Measurements from ENCODE around the gene CD300LF. TPM values are rescaled to one million over a fixed set of nuclear protein-coding genes. Genes with fewer than 3 reads are reported as not detected.
A peak's percentile ranks its signal among the peaks of the same experiment; 100 is the strongest.

Gene CD300LF
- polyA plus RNA-seq, 1 experiment = not detected

GRCh38 chr17:74740173-74740572 is 27.4 kb upstream of the CD300LF start:
- ChIA-PET CTCF (no interaction called here), POLR2A (no interaction called here)
- no peak for TF ChIP-seq CTCF (IDR thresholded peaks at IDR 0.05; ENCODE audit: insufficient read depth, low read depth, low read length)
- DNase-seq (ENCODE audit: low read depth) = no peak
- H3K27me3 ChIP-seq (ENCODE audit: control insufficient read depth, insufficient read depth, low read length) = peaks cover 28% of the 10 kb centered on the region
- no peak overlapping the region for H3K4me3 ChIP-seq (ENCODE audit: low read depth, low read length)
- H3K36me3 ChIP-seq (ENCODE audit: control insufficient read depth, insufficient read depth, low read length) = no peaks in the 10 kb centered on the region; the same call in 1 of the 2 replicates

GRCh38 chr17:74739227-74739831 is 26.6 kb upstream of the CD300LF start:
- CTCF ChIA-PET = interaction anchor here (1.0 to 1.9 kb wide), 2 partner anchors 32 to 121 kb away, joined by 3 to 6 read pairs; partner anchors contain the start of gene GRIN2C
- no peak overlapping the region for H3K4me3 ChIP-seq (ENCODE audit: low read depth, low read length)
- DNase-seq (ENCODE audit: low read depth) = no peak
- no peak for TF ChIP-seq CTCF (IDR thresholded peaks at IDR 0.05; ENCODE audit: insufficient read depth, low read depth, low read length)
- no peaks in the 10 kb centered on the region; the same call in 1 of the 2 replicates for H3K36me3 ChIP-seq (ENCODE audit: control insufficient read depth, insufficient read depth, low read length)
- POLR2A ChIA-PET = no interaction called here
- peaks cover 30% of the 10 kb centered on the region for H3K27me3 ChIP-seq (ENCODE audit: control insufficient read depth, insufficient read depth, low read length)

- POLR2A ChIA-PET = no interaction called here
- Histone ChIP-seq H3K4me3 (ENCODE audit: low read depth, low read length) (no peak overlapping the region), H3K36me3 (ENCODE audit: control insufficient read depth, insufficient read depth, low read length) (no peaks in the 10 kb centered on the region; the same call in 1 of the 2 replicates), H3K27me3 (ENCODE audit: control insufficient read depth, insufficient read depth, low read length) (peaks cover 30% of the 10 kb centered on the region)
- CTCF ChIA-PET = interaction anchor here (0.8 to 3.7 kb wide), 8 partner anchors 8 to 124 kb away, joined by 3 to 14 read pairs (median 4); partner anchors contain the start of gene GRIN2C
- no peak for TF ChIP-seq CTCF (IDR thresholded peaks at IDR 0.05; ENCODE audit: insufficient read depth, low read depth, low read length)
- no peak for DNase-seq (ENCODE audit: low read depth)
Measured at GRCh38 chr17:74738051-74738996, 25.6 kb upstream of the CD300LF start.

- peak; percentile 44 for TF ChIP-seq CTCF (IDR thresholded peaks at IDR 0.05; ENCODE audit: insufficient read depth, low read depth, low read length)
- no peaks in the 10 kb centered on the region; the same call in 1 of the 2 replicates for H3K36me3 ChIP-seq (ENCODE audit: control insufficient read depth, insufficient read depth, low read length)
- ChIA-PET POLR2A (no interaction called here), CTCF (interaction anchor here (0.8 to 3.7 kb wide), 6 partner anchors 9 to 133 kb away, joined by 3 to 14 read pairs (median 4); no protein-coding TSS in a partner anchor)
- no peak for DNase-seq (ENCODE audit: low read depth)
- H3K4me3 ChIP-seq (ENCODE audit: low read depth, low read length) = no peak overlapping the region
- H3K27me3 ChIP-seq (ENCODE audit: control insufficient read depth, insufficient read depth, low read length) = peaks cover 30% of the 10 kb centered on the region
Measured at GRCh38 chr17:74737299-74738050, 24.8 kb upstream of the CD300LF start.
